GM19351 (cell line): ENCODE data around the gene CCDC187.
"Not testable (repeated sequence)": the region's sequence is repeated elsewhere in the genome, so short reads cannot be mapped to it uniquely, and the experiment has no call there.

ENCODE experiments used
- ATAC-seq: cut with Tn5 transposase; IDR thresholded peaks from one replicate; pipeline ENCODE4 v1.9.1; 2021; ENCODE audit warnings: mild to moderate bottlenecking, moderate library complexity; ENCODE audit not compliant: unreplicated experiment

Gene CCDC187

GRCh38 chr9:136327304-136327974 is 23.5 kb upstream of the CCDC187 start, which contains the start of gene GPSM1:
GPSM1 (plus strand) TSS chr9:136327539; CDS start chr9:136327696, 157 bp downstream.
- no peak for ATAC-seq

GRCh38 chr9:136326761-136327303 is 22.9 kb upstream of the CCDC187 start:
- ATAC-seq, result no peak

DNA sequence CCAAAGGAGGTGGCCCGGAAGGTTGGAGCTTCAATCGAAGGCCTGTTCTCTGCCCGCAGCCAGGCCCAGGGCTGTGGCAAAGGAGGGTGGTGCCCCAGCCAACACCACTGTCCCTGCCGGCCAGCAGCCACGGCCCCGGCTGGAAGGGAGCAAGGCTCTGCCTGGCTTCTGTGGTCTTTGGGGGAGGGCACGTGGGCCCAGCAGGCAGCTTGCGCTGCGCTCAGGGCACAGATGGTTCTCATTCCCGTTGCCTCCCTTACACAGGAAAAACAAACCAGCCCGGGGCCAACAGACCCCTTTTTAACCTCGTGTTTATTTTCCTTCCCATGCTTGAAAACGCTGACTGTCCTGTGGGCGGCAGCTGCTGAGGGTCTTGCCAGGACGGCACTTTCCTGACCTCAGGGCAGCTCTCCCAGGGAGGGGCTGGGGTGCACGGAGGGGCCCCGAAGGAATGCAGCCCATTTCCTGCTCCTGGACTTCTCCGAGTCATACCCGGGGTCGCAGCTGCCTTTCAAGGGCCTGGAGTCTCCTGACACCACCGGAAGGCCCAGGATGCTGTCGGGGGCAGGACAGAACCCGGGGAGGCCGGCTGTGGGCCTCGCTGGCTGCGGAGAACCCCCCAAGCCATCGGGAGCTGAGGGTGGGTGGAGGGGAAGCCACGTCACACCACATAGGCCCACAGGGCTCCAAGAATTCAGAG is 22.3 kb upstream of the CCDC187 start:
- ATAC-seq, result no peak

DNA sequence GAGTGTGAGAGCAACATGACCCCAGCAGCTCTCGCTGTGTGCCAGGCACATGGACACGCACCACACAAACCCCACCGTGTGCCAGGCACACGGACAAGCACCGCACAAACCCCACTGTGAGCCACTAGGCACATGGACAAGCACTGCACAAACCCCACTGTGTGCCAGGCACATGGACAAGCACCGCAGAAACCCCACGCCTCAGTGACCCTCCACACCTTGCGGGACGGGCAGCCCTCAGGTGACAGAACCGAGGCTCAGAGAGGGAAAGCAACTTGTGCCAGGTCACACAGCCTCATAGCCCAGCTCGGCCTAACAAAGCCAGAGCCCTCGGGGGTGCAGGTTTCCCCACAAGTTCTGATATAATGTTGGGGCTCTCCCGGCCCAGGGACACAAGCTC is 21.5 kb upstream of the CCDC187 start:
- no peak for ATAC-seq

GRCh38 chr9:136324501-136325300 is 20.8 kb upstream of the CCDC187 start:
- ATAC-seq, result no peak

- ATAC-seq, result no peak
These were observed 19.5 kb upstream of the CCDC187 start for GRCh38 chr9:136323371-136323789.

GRCh38 chr9:136322756-136323330 is 18.9 kb upstream of the CCDC187 start:
- ATAC-seq, result no peak

- ATAC-seq, result no peak
These were observed 17.7 kb upstream of the CCDC187 start for GRCh38 chr9:136321561-136321960.

GRCh38 chr9:136320972-136321371 is 17.1 kb upstream of the CCDC187 start:
- not testable (repeated sequence) for ATAC-seq

- not testable (repeated sequence) for ATAC-seq
These were observed 16.1 kb upstream of the CCDC187 start for GRCh38 chr9:136319955-136320354.

- not testable (repeated sequence) for ATAC-seq
These were observed 15.3 kb upstream of the CCDC187 start for GRCh38 chr9:136319244-136319643.

- ATAC-seq, result no peak
These were observed 14.9 kb upstream of the CCDC187 start for GRCh38 chr9:136318776-136319241.

GRCh38 chr9:136318111-136318775 is 14.3 kb upstream of the CCDC187 start:
- ATAC-seq, result no peak

DNA sequence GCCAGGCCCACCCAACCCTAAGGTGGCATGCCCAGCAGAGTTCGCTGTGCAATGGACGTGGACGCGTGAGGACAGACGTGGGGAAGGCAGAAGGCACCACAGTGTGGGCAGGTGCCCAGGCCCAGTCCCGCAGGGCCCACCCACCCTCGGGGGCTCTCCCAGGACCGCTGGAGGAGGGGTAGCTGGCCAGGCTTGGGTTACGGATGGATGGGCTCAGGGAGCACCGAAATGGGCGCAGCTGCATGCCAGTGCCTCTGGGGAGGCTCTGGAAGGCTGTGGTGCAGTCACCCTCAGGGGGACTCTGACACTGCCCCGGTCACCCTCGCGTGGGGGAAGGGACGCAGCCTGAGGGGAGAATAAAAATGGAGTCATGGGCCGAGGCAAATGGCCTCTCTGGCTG is 13.8 kb upstream of the CCDC187 start:
- ATAC-seq, result no peak

DNA sequence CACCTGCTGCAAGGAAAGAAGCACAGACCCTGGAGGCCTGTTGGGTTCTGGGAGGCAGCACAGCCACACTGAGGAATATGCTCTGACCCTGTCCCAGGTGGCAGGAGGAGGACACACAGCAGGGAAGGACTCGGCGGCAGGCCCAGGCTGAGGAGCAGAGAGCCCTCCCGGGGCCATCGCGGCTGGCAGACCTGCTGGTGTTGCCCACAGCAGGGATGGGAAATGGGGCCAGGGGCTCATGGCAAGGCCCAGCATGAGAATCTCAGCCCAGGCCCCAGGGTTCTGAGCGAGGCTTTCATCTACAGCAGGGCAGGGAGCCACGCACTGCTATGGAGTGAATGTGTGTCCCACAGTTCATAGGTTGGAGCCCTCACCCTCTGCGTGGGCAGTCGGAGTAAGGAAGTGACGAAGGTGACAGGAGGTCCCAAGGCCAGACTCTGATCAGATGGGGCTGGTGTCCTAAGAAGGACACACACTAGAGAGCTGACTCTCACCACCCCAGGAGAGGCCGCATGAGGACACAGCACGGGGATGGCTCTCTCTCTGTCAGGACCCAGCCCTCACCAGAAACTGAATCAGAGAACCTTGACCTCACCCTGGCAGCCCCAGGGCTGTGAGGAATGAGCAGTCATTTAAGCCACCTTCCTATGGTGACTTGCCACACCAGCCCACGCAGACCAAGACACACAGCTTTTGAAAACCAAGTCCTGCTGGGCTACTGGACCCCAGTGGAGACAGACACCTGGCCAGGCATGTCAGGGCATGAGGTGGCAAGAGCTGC is 13.2 kb upstream of the CCDC187 start:
- ATAC-seq, result no peak

DNA sequence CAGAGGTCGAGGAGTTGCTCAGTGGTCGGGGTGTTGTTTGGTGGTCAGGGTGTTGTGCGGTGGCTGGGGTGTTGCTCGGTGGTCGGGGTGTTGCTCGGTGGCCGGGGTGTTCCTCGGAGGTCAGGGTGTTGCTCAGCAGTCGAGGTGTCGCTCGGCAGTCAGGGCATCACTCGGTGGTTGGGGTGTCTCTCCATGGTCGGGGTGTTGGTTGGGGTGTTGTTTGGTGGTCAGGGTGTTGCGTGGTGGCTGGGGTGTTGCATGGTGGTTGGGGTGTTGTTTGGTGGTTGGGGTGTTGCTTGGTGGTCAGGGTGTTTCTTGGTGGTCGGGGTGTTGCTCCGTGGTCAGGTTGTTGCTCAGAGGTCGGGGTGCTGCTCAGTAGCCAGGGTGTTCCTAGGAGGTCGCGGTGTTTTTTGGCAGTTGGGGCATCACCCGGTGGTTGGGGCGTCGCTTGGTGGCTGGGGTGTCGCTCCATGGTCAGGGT is 12.4 kb upstream of the CCDC187 start:
- no peak for ATAC-seq

GRCh38 chr9:136314944-136315343 is 11.1 kb upstream of the CCDC187 start:
- ATAC-seq, result no peak

DNA sequence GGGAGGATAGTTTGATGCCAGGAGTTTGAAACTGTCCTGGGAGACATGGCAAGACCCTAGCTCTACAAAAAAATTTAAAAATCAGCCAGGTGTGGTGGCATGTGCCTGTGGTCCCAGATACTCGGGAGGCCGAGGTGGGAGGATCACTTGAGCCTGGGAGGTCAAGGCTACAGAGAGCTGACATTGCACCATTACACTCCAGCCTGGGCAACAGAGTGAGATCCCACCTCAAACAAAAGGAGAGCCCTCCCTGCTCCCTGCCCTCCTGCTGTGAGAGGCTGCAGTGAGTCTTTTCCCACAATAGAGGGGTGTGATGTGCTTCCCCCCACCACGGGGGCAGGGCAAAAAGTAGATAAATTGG is 10.1 kb upstream of the CCDC187 start:
- no peak for ATAC-seq
